ENCODE measurements around the gene TSGA10IP.

TSGA10IP gene

DNA sequence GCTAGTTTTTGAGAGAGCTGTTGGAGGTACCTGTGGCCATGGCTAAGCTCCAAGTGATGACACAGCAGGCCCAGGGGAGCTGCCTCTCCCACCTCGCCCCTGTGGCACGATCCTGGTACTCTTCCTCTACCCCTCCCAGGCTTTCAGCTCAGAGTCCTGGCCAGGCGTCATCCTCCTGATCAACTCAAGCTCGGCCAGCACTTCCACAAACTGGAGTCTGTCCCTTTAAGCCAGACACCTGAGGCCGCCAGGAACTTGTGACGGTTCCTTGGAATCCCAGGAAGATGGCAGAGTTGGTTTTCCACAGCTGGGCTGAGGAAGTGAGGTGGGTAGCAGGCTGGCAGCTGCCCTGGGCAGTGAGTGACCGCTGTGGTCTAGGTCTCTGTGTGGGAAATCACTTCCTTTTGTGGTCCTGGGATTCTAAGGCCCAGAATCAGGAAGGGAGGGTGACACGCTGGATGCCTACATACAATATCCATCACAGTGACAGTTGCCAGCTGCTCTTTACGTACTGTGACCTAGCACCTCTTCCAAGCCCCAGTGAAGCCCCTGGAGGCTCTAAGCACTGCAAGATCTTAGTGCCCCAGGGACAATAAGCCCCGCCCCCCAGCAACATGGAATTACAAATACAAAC, 63.3 kb downstream of the TSGA10IP start:
- TF ChIP-seq POU2F2 (IDR thresholded peaks at IDR 0.05; ENCODE audit: low read depth, low read length) (no peak), PAX5 (IDR thresholded peaks at IDR 0.05; ENCODE audit: insufficient read depth, low read length, severe bottlenecking) (no peak), TAF1 (IDR thresholded peaks at IDR 0.05; ENCODE audit: low read depth, low read length) (no peak), SPI1 (IDR thresholded peaks at IDR 0.05; ENCODE audit: low read depth, low read length) (no peak), POLR2AphosphoS5 (IDR thresholded peaks at IDR 0.05; ENCODE audit: low read depth, low read length) (no peak), POLR2A (IDR thresholded peaks at IDR 0.05; ENCODE audit: low read depth, low read length) (no peak)
- DNase-seq (ENCODE audit: insufficient read length, low spot score) (no peak), FAIRE-seq (no peak)

Data from GM12891 (cell line).